ENCODE measurements around the gene DRICH1. TPM values are rescaled to one million over a fixed set of nuclear protein-coding genes. Genes with fewer than 3 reads are reported as not detected.
A peak's percentile ranks its signal among the peaks of the same experiment; 100 is the strongest.

Gene DRICH1
- total and polyA plus RNA-seq, 2 of the 8 experiments (the other 6 are each of a cell fraction or from before 2014, with no cell fraction given): 0.21 to 0.28 TPM

GRCh38 chr22:23638611-23639010 lies 6.5 kb upstream of the DRICH1 start:
- Histone ChIP-seq H4K20me1 (replicated peaks in 1 of 2; ENCODE audit: control insufficient read depth in 1 of 2, insufficient read depth in 2 of 2, low read length in 2 of 2) (no peaks in the 10 kb centered on the region), H3K4me2 (ENCODE audit: insufficient read depth in 1 of 2, low read depth in 2 of 2, low read length in 2 of 2) (no peak overlapping the region), H3K4me1 (replicated peaks in 1 of 4; ENCODE audit: control insufficient read depth in 3 of 4, insufficient read depth in 4 of 4, low read length in 3 of 4) (no peaks in the 10 kb centered on the region), H3K9me3 (ENCODE audit: insufficient read depth in 2 of 2, low read depth in 1 of 2, low read length in 1 of 2) (no peaks in the 10 kb centered on the region), H4K91ac (replicated peaks; ENCODE audit: insufficient read length, low read length) (no peak overlapping the region), H3K14ac (ENCODE audit: insufficient read length) (no peak overlapping the region), H3K27ac (ENCODE audit: low read depth, low read length) (no peak overlapping the region), H2AFZ (ENCODE audit: low read length) (no peak overlapping the region), H2BK5ac (ENCODE audit: low read depth, low read length) (no peak overlapping the region), H3K36me3 (ENCODE audit: control insufficient read depth in 2 of 4, insufficient read depth in 4 of 4, low read length in 3 of 4) (no peaks in the 10 kb centered on the region), H3K79me2 (ENCODE audit: control insufficient read depth in 1 of 2, insufficient read depth in 2 of 2, low read length in 2 of 2) (no peaks in the 10 kb centered on the region), H3K4me3 (ENCODE audit: extremely low read depth in 1 of 4, insufficient read depth in 2 of 4, low read depth in 3 of 4, low read length in 4 of 4) (no peak overlapping the region), H2BK20ac (ENCODE audit: low read length) (no peak overlapping the region), H3K9ac (replicated peaks in 1 of 4; ENCODE audit: extremely low read depth in 1 of 4, low read depth in 3 of 4, low read length in 3 of 4) (no peak overlapping the region), H4K5ac (ENCODE audit: insufficient read length, low read depth, low read length) (no peak overlapping the region), H3K4ac (replicated peaks; ENCODE audit: insufficient read length, low read depth, low read length) (no peak overlapping the region), H3K27me3 (replicated peaks in 1 of 4; ENCODE audit: control insufficient read depth in 3 of 4, extremely low read depth in 1 of 4, insufficient read depth in 3 of 4, low read length in 3 of 4) (peaks cover 0 to 2% (median 0%) of the 10 kb centered on the region in 4 experiments; a peak in 2 of 7 replicates), H3K23ac (ENCODE audit: insufficient read length) (no peak overlapping the region), H3K23me2 (ENCODE audit: low read depth, low read length) (no peaks in the 10 kb centered on the region), H3K18ac (ENCODE audit: extremely low read depth, low read length) (no peak overlapping the region), H3K79me1 (ENCODE audit: low read depth, low read length) (no peaks in the 10 kb centered on the region), H4K8ac (ENCODE audit: extremely low read depth, insufficient read depth, low read length) (peak overlapping the region; percentile 51; the same call in 1 of the 2 replicates), H2BK12ac (ENCODE audit: low read depth, low read length) (no peak overlapping the region), H2BK120ac (replicated peaks; ENCODE audit: low read depth, low read length) (no peak overlapping the region), H2AK5ac (ENCODE audit: low read depth, low read length) (no peak overlapping the region), H3K56ac (replicated peaks; ENCODE audit: insufficient read length, low read depth, low read length) (no peak overlapping the region), H2BK15ac (ENCODE audit: low read length) (no peak overlapping the region)
- TF ChIP-seq CTBP2 (IDR thresholded peaks at IDR 0.05; ENCODE audit: borderline replicate concordance, insufficient read depth, insufficient read length, low read length): no peak
- no peak for TF ChIP-seq ATF3 (IDR thresholded peaks at IDR 0.05; ENCODE audit: insufficient read depth, low read depth, low read length)
- TF ChIP-seq NRF1 (IDR thresholded peaks at IDR 0.05; ENCODE audit: low read depth, low read length): no peak
- WGBS, 2 experiments (ENCODE audit: extremely low coverage in 1 of 2, insufficient coverage in 1 of 2, insufficient read length in 1 of 2, insufficient replicate concordance in 2 of 2, low coverage in 1 of 2, low lambda C conversion rate in 2 of 2, missing lambda C conversion rate in 1 of 2): 91% methylated on average over 12 of the region's 12 CpGs; no CpG with 5 or more reads in 1 of the 2 experiments
- ChIA-PET CTCF (ENCODE audit: partially characterized antibody) (interaction anchor here (1.1 to 1.2 kb wide), 2 partner anchors 11 to 12 kb away, joined by 3 read pairs; no protein-coding TSS in a partner anchor), POLR2A (ENCODE audit: partially characterized antibody) (no interaction called here)
- no peak for FAIRE-seq
- no peak for DNase-seq (ENCODE audit: low read depth in 1 of 2, low spot score in 2 of 2)

All from H1 (cell line).